ENCODE data around the gene MSRB2.

The MSRB2 gene

DNA sequence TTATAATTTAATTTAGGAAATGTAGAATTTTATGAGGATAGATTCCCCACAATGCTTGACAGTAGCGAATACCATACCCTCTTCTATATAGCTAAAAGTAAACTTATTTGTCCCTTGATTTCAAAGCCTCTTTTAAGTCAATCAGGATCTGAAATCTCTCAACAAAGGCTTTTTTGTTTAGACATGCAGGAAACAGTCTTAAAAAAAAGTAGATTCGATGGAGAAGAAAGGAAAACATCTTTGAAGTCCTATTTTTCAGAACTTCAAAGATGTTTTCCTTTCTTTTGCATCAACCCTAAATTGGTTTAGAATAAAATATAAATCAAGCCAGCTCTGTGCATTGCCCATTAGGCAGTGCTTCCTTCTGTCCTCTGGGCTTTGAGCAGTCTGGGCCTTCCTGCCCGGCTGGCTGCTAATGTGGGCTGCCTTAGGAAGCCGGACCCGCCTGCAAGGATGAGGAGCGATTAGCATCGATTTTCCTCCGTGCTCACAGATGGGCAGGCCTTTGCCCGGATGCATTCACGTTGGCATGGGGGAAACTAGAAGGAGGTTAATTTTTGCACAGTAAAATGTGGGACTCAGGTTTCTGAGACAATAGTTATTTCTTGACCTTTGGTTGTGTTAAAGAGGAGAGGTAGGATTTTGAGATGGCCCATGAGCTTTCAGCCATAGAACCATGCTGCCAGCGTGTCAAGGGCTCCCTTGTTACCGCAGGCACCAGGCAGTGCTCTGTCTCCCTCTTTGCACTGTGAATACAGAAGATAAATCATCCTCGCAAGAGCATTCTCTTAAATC is 15.5 kb downstream of the MSRB2 start:
- TF ChIP-seq, protein P1, sequence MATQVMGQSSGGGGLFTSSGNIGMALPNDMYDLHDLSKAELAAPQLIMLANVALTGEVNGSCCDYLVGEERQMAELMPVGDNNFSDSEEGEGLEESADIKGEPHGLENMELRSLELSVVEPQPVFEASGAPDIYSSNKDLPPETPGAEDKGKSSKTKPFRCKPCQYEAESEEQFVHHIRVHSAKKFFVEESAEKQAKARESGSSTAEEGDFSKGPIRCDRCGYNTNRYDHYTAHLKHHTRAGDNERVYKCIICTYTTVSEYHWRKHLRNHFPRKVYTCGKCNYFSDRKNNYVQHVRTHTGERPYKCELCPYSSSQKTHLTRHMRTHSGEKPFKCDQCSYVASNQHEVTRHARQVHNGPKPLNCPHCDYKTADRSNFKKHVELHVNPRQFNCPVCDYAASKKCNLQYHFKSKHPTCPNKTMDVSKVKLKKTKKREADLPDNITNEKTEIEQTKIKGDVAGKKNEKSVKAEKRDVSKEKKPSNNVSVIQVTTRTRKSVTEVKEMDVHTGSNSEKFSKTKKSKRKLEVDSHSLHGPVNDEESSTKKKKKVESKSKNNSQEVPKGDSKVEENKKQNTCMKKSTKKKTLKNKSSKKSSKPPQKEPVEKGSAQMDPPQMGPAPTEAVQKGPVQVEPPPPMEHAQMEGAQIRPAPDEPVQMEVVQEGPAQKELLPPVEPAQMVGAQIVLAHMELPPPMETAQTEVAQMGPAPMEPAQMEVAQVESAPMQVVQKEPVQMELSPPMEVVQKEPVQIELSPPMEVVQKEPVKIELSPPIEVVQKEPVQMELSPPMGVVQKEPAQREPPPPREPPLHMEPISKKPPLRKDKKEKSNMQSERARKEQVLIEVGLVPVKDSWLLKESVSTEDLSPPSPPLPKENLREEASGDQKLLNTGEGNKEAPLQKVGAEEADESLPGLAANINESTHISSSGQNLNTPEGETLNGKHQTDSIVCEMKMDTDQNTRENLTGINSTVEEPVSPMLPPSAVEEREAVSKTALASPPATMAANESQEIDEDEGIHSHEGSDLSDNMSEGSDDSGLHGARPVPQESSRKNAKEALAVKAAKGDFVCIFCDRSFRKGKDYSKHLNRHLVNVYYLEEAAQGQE (IDR thresholded peaks at IDR 0.05; ENCODE audit: insufficient read depth in 1 of 2, low read depth in 2 of 2, low read length in 2 of 2) = no peak
- TF ChIP-seq POLR2AphosphoS5 (IDR thresholded peaks at IDR 0.05; ENCODE audit: low read depth, low read length) = no peak
- TF ChIP-seq SIN3A (IDR thresholded peaks at IDR 0.05; ENCODE audit: borderline replicate concordance, insufficient read depth, low read length) = no peak
- TF ChIP-seq TAF1 (IDR thresholded peaks at IDR 0.05; ENCODE audit: borderline replicate concordance, insufficient read depth, low read length) = no peak
- no peak for TF ChIP-seq FOXP2 (optimal IDR thresholded peaks at IDR 0.05; ENCODE audit: borderline replicate concordance, extremely low read depth, extremely low read length, insufficient read depth)

DNA sequence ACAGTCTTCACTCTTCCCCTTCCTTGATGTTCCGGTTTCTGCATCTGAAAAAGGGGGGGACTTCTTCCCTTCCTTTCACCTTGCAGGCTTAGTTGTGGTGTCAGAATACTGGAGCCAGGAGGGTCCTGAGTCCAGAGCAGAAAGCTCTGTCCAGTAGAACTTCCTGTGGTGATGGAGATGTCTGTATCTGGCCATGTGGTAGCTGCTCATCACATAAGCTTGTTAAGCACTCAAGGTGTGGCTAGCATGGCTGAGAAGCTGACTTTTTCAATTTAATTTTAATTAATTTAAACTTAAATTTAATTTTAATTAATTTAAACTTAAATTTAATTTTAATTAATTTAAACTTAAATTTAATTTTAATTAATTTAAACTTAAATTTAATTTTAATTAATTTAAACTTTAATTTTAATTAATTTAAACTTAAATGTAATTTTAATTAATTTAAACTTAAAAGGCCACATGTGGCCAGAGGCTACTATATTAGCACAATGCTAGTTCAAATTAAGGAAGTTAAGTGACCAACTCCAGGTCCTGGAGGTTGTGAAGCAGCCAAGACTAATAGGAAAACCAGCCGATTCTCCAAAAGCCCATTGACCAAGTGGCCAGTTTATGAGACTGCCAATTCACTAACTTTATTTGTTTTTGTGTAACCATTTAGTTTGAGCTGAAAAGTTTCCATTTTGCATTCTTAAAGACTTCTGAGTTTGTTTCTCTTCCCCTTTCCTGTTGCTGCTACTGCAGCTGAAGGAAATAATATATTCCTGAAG is 16.3 kb downstream of the MSRB2 start:
- no peak for TF ChIP-seq POLR2AphosphoS5 (IDR thresholded peaks at IDR 0.05; ENCODE audit: low read depth, low read length)
- TF ChIP-seq TAF1 (IDR thresholded peaks at IDR 0.05; ENCODE audit: borderline replicate concordance, insufficient read depth, low read length) = no peak
- no peak for TF ChIP-seq FOXP2 (optimal IDR thresholded peaks at IDR 0.05; ENCODE audit: borderline replicate concordance, extremely low read depth, extremely low read length, insufficient read depth)
- no peak for TF ChIP-seq SIN3A (IDR thresholded peaks at IDR 0.05; ENCODE audit: borderline replicate concordance, insufficient read depth, low read length)
- TF ChIP-seq, protein P1 (IDR thresholded peaks at IDR 0.05; ENCODE audit: insufficient read depth in 1 of 2, low read depth in 2 of 2, low read length in 2 of 2) = no peak

DNA sequence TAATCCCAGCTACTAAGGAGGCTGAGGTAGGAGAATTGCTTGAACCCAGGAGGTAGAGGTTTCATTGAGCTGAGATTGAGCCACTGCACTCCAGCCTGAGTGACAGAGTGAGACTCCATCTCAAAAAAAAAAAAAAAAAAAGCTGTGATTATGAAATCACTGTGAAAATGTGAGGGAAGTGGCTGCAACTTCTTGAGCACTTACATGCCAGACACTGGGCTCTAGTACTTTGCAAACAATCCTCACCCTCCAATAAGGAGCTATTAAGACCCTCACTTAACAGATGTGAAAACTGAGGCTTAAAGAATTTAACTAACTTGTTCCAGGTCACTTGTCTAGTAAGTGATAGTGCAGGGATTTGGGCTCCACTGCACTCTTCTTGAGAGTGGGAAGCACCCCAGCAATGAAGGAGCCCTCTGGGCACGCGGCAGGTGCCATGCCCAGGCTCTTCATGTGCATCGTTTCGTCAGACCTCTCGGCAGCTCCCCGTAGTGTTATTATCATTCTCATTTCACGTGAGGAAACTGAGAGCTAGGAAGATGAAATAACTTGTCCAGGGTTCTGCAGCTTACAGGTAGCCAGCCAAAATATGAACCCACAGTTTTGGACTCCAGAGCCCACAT is 19.0 kb downstream of the MSRB2 start:
- no peak for TF ChIP-seq SIN3A (IDR thresholded peaks at IDR 0.05; ENCODE audit: borderline replicate concordance, insufficient read depth, low read length)
- TF ChIP-seq TAF1 (IDR thresholded peaks at IDR 0.05; ENCODE audit: borderline replicate concordance, insufficient read depth, low read length) = no peak
- TF ChIP-seq POLR2AphosphoS5 (IDR thresholded peaks at IDR 0.05; ENCODE audit: low read depth, low read length) = no peak
- TF ChIP-seq FOXP2 (optimal IDR thresholded peaks at IDR 0.05; ENCODE audit: borderline replicate concordance, extremely low read depth, extremely low read length, insufficient read depth) = no peak
- TF ChIP-seq, protein P1 (IDR thresholded peaks at IDR 0.05; ENCODE audit: insufficient read depth in 1 of 2, low read depth in 2 of 2, low read length in 2 of 2) = no peak

DNA sequence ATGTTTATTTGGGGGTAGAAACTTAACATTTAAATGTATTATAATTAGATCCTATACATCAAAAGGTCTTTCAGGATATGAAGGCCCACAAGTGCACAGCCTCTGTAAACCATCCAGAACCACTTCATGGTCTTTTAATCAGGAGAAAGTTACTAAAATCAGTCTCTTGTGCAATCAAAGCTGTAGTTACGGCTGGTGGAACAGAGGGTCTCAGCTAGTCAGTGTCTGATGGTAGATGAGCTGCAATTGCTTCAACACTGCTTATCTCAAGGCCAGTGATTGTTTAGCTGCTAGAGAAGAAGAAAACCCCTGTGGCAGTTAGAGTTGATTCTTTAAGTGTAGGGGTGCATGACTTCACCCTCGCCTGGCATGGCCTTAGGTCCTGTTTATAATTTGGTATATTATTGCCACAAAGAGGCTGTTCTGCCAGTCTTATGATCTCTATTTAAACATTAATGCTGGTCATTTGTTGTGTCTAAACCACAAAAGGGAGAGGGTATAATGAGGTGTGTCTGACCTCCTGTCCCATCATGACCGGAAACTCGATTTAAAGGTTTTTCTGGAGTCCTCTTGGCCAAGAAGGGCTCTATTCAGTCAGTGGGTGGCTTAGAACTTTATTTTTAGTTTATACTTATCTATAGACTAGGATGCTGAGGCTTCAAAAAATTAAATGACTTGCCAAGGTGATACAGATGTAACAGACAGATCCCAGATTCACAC is 21.3 kb downstream of the MSRB2 start:
- TF ChIP-seq, protein P1 (IDR thresholded peaks at IDR 0.05; ENCODE audit: insufficient read depth in 1 of 2, low read depth in 2 of 2, low read length in 2 of 2) = no peak

All from PFSK-1 (cell line).